Inflammatory macrophage (primary cell): ENCODE measurements around the gene OPCML.

Source experiments
- DNase-seq, 2 donors: peaks; one replicate each; pipeline ENCODE4 v3.0.0-alpha.2; 2020 to 2022

The OPCML gene

GRCh38 chr11:132692891-132693290 is 839.4 kb downstream of the OPCML start:
- DNase-seq, result no peak

- DNase-seq, result no peak
Observed at GRCh38 chr11:132691848-132692550, 840.3 kb downstream of the OPCML start.

GRCh38 chr11:132686886-132687285 is 845.4 kb downstream of the OPCML start:
- no peak for DNase-seq

GRCh38 chr11:132685174-132685611 is 847.1 kb downstream of the OPCML start:
- DNase-seq, result no peak

- no peak for DNase-seq
Observed at GRCh38 chr11:132683602-132684001, 848.7 kb downstream of the OPCML start.

- DNase-seq, result no peak
Observed at GRCh38 chr11:132681971-132682370, 850.3 kb downstream of the OPCML start.

GRCh38 chr11:132680584-132680983 is 851.7 kb downstream of the OPCML start:
- DNase-seq, result no peak

- no peak for DNase-seq
Observed at GRCh38 chr11:132674151-132674550, 858.1 kb downstream of the OPCML start.

- DNase-seq, result no peak
Observed at GRCh38 chr11:132671851-132672370, 860.4 kb downstream of the OPCML start.

- no peak for DNase-seq
Observed at GRCh38 chr11:132670921-132671675, 861.2 kb downstream of the OPCML start.

GRCh38 chr11:132669949-132670348 is 862.4 kb downstream of the OPCML start:
- DNase-seq, result no peak

- DNase-seq, result no peak
Observed at GRCh38 chr11:132665205-132665604, 867.1 kb downstream of the OPCML start.

GRCh38 chr11:132658696-132659095 is 873.6 kb downstream of the OPCML start:
- no peak for DNase-seq

GRCh38 chr11:132658004-132658403 is 874.3 kb downstream of the OPCML start:
- DNase-seq, result no peak

GRCh38 chr11:132655187-132655855 is 877.0 kb downstream of the OPCML start:
- no peak for DNase-seq

GRCh38 chr11:132653237-132653636 is 879.1 kb downstream of the OPCML start:
- DNase-seq, result no peak

GRCh38 chr11:132650969-132651720 is 881.2 kb downstream of the OPCML start:
- no peak for DNase-seq

- no peak for DNase-seq
Observed at GRCh38 chr11:132649277-132649676, 883.0 kb downstream of the OPCML start.

- DNase-seq, result no peak
Observed at GRCh38 chr11:132648851-132649250, 883.5 kb downstream of the OPCML start.

GRCh38 chr11:132646890-132647289 is 885.4 kb downstream of the OPCML start:
- no peak for DNase-seq

- DNase-seq, result no peak
Observed at GRCh38 chr11:132644520-132645239, 887.6 kb downstream of the OPCML start.

GRCh38 chr11:132643239-132643638 is 889.1 kb downstream of the OPCML start:
- DNase-seq, result no peak
